Measurements from ENCODE around the gene EZR. TPM values are rescaled to one million over a fixed set of nuclear protein-coding genes. Genes with fewer than 3 reads are reported as not detected.
A peak's percentile ranks its signal among the peaks of the same experiment; 100 is the strongest.

Gene EZR
- total RNA-seq, 2 donors from 2014 or later, result 161 to 197 TPM

GRCh38 chr6:158808442-158808833 is 10.7 kb downstream of the EZR start:
- no peak for TF ChIP-seq CTCF (IDR thresholded peaks at IDR 0.05)
- peaks cover 10% of the 10 kb centered on the region for H3K36me3 ChIP-seq
- H3K27me3 ChIP-seq, result no peaks in the 10 kb centered on the region
- no peak overlapping the region for H3K4me3 ChIP-seq
- H3K27ac ChIP-seq, result peak overlapping the region; percentile 14 to 69
- H3K4me1 ChIP-seq, result peaks cover 0 to 65% of the 10 kb centered on the region in 2 donors
- no peak for DNase-seq (ENCODE audit: low spot score)
- no peaks in the 10 kb centered on the region for H3K9me3 ChIP-seq

- Histone ChIP-seq H3K27me3 (no peaks in the 10 kb centered on the region), H3K9me3 (no peaks in the 10 kb centered on the region), H3K4me1 (peaks cover 0 to 64% of the 10 kb centered on the region in 2 donors), H3K36me3 (peaks cover 10% of the 10 kb centered on the region), H3K4me3 (no peak overlapping the region), H3K27ac (peak overlapping the region in 1 of 2 donors; percentile 14)
- no peak for TF ChIP-seq CTCF (IDR thresholded peaks at IDR 0.05)
- DNase-seq (ENCODE audit: low spot score), result no peak
Measured at GRCh38 chr6:158807515-158808441, 11.4 kb downstream of the EZR start.

GRCh38 chr6:158805698-158806377 is 13.3 kb downstream of the EZR start:
- Histone ChIP-seq H3K9me3 (no peaks in the 10 kb centered on the region), H3K27me3 (no peaks in the 10 kb centered on the region), H3K4me1 (peaks cover 0 to 61% of the 10 kb centered on the region in 2 donors), H3K4me3 (no peak overlapping the region), H3K27ac (no peak overlapping the region), H3K36me3 (peaks cover 10% of the 10 kb centered on the region)
- TF ChIP-seq CTCF (IDR thresholded peaks at IDR 0.05), result no peak
- DNase-seq (ENCODE audit: low spot score), result no peak

- peak overlapping the region; percentile 51 to 74 for H3K27ac ChIP-seq
Measured at GRCh38 chr6:158804207-158804606, 15.0 kb downstream of the EZR start.

GRCh38 chr6:158803733-158804143 is 15.4 kb downstream of the EZR start:
- Histone ChIP-seq H3K27ac (peak overlapping the region; percentile 51 to 74), H3K4me1 (peaks cover 0 to 61% of the 10 kb centered on the region in 2 donors)

More at GRCh38 chr6:158804207-158804606, 15.0 kb downstream of the EZR start:
- no peak for DNase-seq (ENCODE audit: low spot score)
- no peak for TF ChIP-seq CTCF (IDR thresholded peaks at IDR 0.05)
- H3K36me3 ChIP-seq, result peaks cover 10% of the 10 kb centered on the region
- peaks cover 0 to 61% of the 10 kb centered on the region in 2 donors for H3K4me1 ChIP-seq
- H3K4me3 ChIP-seq, result no peak overlapping the region
- H3K27me3 ChIP-seq, result no peaks in the 10 kb centered on the region
- no peaks in the 10 kb centered on the region for H3K9me3 ChIP-seq

More at GRCh38 chr6:158803733-158804143, 15.4 kb downstream of the EZR start:
- peaks cover 9% of the 10 kb centered on the region for H3K36me3 ChIP-seq
- TF ChIP-seq CTCF (IDR thresholded peaks at IDR 0.05), result no peak
- no peaks in the 10 kb centered on the region for H3K9me3 ChIP-seq
- no peak for DNase-seq (ENCODE audit: low spot score)
- no peak overlapping the region for H3K4me3 ChIP-seq
- H3K27me3 ChIP-seq, result no peaks in the 10 kb centered on the region

Measured in right atrium auricular region (tissue), 2 donors.